ENCODE data around the gene SH3D21.

Gene SH3D21

GRCh38 chr1:36306210-36306901, at the start of gene SH3D21:
Gene SH3D21 (plus strand): TSS chr1:36306368. CDS start chr1:36306421, 53 bp downstream.
- DNase-seq (ENCODE audit: low read depth) = no peak

GRCh38 chr1:36256558-36257374, 49.4 kb upstream of the SH3D21 start:
- no peak for DNase-seq (ENCODE audit: low read depth)

GRCh38 chr1:36257375-36257767, 48.8 kb upstream of the SH3D21 start:
- DNase-seq (ENCODE audit: low read depth) = no peak

GRCh38 chr1:36258960-36259344, 47.2 kb upstream of the SH3D21 start:
- DNase-seq (ENCODE audit: low read depth) = no peak

GRCh38 chr1:36268981-36269380, 37.2 kb upstream of the SH3D21 start:
- DNase-seq (ENCODE audit: low read depth) = no peak

GRCh38 chr1:36269408-36269838, 36.7 kb upstream of the SH3D21 start:
- DNase-seq (ENCODE audit: low read depth) = no peak

- no peak for DNase-seq (ENCODE audit: low read depth)
Measured at GRCh38 chr1:36273024-36273423, 33.1 kb upstream of the SH3D21 start.

GRCh38 chr1:36274201-36274600, 32.0 kb upstream of the SH3D21 start:
- no peak for DNase-seq (ENCODE audit: low read depth)

- DNase-seq (ENCODE audit: low read depth) = no peak
Measured at GRCh38 chr1:36276688-36277087, 29.5 kb upstream of the SH3D21 start.

GRCh38 chr1:36279110-36279788, 26.9 kb upstream of the SH3D21 start:
- no peak for DNase-seq (ENCODE audit: low read depth)

GRCh38 chr1:36279789-36280296, 26.3 kb upstream of the SH3D21 start:
- DNase-seq (ENCODE audit: low read depth) = no peak

- DNase-seq (ENCODE audit: low read depth) = no peak
Measured at GRCh38 chr1:36284061-36284460, 22.1 kb upstream of the SH3D21 start.

GRCh38 chr1:36284517-36284916, 21.7 kb upstream of the SH3D21 start:
- DNase-seq (ENCODE audit: low read depth) = no peak

- DNase-seq (ENCODE audit: low read depth) = no peak
Measured at GRCh38 chr1:36285443-36286101, 20.6 kb upstream of the SH3D21 start.

- DNase-seq (ENCODE audit: low read depth) = no peak
Measured at GRCh38 chr1:36286802-36287201, 19.4 kb upstream of the SH3D21 start.

GRCh38 chr1:36287595-36287994, 18.6 kb upstream of the SH3D21 start:
- DNase-seq (ENCODE audit: low read depth) = no peak

- DNase-seq (ENCODE audit: low read depth) = no peak
Measured at GRCh38 chr1:36295390-36295789, 10.8 kb upstream of the SH3D21 start.

GRCh38 chr1:36297062-36297461, 9.1 kb upstream of the SH3D21 start:
- no peak for DNase-seq (ENCODE audit: low read depth)

GRCh38 chr1:36298640-36299039, 7.5 kb upstream of the SH3D21 start:
- DNase-seq (ENCODE audit: low read depth) = no peak

GRCh38 chr1:36300526-36300925, 5.6 kb upstream of the SH3D21 start:
- no peak for DNase-seq (ENCODE audit: low read depth)

- no peak for DNase-seq (ENCODE audit: low read depth)
Measured at GRCh38 chr1:36301220-36301619, 4.9 kb upstream of the SH3D21 start.

GRCh38 chr1:36303244-36303643, 2.9 kb upstream of the SH3D21 start:
- DNase-seq (ENCODE audit: low read depth) = no peak

All from activated T-helper 9 cell treated with anti-CD3 and anti-CD28 coated beads, Interleukin-2, amount 50 U/mL, for 16 hours (primary cell).